ENCODE results near the gene KMT2D.
A peak's percentile ranks its signal among the peaks of the same experiment; 100 is the strongest.
"Not testable (repeated sequence)": the region's sequence is repeated elsewhere in the genome, so short reads cannot be mapped to it uniquely, and the experiment has no call there.

Gene KMT2D

DNA sequence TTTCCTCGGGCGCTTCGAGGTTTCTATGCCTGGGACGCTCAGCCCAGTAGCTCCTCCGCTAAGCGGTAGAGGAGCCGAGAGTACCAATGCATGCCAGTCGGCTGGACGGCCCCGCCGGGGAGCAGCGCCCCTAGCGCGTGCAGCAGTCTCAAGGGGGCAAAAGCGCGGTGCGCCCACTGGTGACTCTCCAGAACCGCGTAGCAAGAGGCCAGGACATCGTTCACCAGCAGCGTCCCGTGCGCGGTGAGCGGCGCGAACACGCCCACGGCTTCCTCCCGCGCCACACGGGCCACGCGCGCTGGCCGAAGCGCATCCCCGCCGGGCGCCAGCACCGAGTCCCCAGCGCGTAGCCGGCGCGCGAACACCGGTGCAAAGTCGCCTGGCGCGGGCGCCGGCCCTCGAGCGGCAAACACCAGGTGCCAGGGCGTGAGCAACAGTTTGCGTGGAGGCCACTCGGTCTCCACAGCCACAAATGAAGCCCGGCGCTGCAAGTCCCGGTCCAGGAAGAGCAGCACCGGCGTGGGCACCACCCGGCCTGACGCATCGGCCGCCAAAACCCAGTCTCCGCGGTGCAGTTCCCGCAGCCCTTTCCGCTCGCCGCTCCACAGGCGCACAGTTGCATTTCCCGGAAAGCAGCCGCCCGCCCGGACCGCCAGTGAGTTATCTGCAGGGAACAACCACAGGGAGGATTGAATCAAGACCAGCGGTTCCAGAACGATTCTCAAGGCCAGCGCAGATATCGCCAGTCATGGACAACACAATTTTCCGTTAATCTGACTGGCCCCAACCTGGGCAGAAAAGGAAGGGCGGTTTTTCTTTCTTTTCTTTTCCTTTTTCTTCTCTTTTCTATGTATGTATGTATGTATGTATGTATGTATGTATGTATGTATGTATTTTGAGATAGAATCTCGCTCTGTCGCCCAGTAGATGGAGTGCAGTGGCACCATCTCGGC lies 29.5 kb upstream of the KMT2D start:
- DNase-seq (ENCODE audit: low read depth, low spot score): no peak
- no peak overlapping the region for H3K27ac ChIP-seq

GRCh38 chr12:49088932-49089330 lies 28.3 kb upstream of the KMT2D start:
- DNase-seq (ENCODE audit: low read depth, low spot score): no peak
- no peak overlapping the region for H3K27ac ChIP-seq

DNA sequence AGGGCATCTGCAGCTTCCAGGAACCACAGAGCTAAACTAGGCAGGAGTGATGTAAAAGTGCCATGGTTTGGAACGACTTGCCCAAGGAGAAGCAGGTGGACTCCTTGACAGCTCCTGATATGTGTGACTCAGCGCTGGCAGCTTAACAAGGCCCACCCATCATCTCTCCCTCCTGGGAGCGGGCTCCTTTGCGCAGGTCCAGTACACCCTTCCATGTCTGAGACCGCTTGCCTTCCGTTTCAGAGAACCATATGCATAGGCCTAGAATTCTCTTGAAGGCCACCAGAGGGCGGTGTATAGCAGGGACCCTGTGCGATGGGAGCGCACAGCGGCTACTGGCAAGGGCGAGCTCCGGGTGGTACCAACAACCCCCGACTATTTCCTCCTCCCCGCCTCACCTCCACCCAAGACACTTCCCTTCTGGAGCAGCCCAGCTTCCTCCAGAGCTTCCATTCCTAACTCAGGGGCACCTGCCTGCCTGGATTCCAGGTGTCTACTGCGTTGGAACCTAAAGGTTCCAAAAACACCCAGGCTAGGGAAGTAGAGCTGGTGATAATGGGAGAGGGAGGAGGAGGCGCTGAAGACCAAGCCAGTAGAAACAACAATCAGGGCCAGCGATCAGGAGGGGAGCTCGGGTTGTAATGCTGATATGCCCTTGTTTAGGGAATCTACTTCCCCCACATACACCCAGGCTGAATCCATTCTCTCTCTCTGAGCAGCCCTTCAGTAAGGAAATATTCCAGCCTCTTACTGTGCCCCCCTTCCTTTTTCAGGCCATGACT lies 27.7 kb upstream of the KMT2D start:
- DNase-seq (ENCODE audit: low read depth, low spot score): peak; percentile 51

DNA sequence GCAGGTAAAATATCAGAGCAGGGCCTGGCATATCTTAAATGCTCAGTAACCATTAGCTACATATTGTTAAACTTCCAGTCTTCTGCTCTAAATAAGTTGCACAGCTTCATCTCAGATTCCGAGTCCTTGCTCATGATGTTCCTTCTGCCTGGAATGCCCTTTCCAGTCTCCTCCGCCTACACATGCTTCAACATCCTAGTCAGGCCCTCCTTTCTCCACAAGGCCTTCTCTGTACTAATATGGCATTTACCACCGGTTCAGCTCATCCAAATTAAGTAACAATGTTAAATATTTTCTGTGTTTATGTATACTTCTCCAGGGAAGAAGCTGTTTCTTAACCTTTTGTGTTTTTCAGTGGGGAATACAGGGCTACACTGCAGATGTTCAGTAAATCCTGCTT lies 25.5 kb upstream of the KMT2D start:
- no peak for DNase-seq (ENCODE audit: low read depth, low spot score)
- H3K27ac ChIP-seq: no peak overlapping the region

More for the DNA sequence above, 27.7 kb upstream of the KMT2D start:
- H3K27ac ChIP-seq: no peak overlapping the region

DNA sequence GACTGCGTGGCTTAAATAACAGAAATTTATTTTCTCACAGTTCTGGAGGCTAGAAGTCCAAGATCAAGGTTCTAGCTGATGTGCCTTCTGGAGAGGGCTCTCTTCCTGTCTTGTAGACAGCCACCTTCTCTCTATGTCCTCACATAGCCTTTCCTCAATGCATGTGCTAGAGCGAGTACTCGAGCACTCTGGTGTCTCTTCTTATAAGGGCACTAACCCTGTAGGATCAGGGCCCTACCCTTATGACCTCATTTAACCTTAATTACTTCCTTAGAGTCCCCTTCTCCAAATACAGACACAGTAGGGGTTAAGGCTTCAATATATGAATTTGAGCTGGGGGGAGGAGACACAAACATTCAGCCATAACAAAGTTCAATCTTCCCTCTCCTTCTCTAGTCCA lies 23.8 kb upstream of the KMT2D start:
- DNase-seq (ENCODE audit: low read depth, low spot score): no peak
- H3K27ac ChIP-seq: no peak overlapping the region

GRCh38 chr12:49079793-49080192 lies 19.2 kb upstream of the KMT2D start:
- no peak for DNase-seq (ENCODE audit: low read depth, low spot score)
- H3K27ac ChIP-seq: no peak overlapping the region

DNA sequence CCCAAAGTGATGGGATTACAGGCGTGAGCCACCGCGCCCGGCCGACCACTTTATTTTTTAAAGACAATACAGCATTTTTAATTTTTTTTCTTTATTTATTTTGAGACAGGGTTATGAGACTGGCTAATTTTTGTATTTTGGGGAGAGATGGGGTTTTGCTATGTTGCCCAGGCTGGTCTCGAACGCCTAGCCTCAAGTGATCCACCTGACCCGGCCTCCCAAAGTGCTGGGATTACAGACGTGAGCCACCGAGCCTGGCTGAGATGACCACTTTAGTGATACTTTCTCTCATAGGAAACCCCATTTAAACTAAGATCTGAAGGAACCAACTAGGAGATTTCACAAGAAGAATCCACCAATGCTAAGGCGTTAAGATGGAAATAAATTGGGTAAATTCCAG lies 10.4 kb upstream of the KMT2D start:
- no peak for DNase-seq (ENCODE audit: low read depth, low spot score)

DNA sequence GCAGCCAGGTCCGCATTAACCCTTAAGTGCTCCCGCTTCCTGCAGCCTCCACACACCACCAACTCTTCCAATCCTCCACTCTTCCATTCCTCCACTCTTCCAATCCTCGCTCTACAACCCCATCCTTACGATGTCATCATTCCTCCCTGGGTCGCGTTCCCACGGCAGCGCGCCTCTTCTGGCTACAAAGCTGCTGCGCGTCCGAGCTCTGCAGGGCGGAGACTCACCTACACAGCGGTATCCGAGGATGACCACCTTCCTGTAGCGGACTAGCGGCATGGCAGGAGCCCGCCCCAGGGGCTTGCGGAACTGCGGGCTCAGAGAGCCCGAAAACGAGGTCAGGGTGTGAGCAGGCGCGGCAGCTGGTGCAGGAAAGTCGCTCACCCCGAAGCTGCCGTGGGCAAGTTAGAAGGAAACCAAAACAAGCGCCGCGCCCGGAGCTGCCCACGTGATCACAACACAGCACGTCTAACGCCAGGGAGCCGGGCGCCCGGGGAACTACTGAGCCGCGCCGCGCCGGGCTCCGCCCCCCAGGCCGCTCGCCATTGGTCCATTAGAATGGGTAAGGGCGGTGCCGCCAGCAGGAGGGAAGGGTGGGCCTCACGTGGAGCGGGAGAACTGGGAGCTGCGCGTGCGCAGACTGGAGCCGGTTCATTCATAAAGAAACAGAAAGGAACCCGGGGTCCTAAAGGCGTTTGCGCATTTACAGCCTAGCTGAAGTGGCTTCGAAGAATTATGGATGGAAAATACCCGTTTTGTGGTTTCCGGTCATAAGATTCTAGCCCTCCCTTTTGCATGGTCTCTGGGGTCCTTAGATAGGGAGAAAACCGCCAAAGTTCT lies 9.1 kb upstream of the KMT2D start, which contains the start of gene RHEBL1:
Gene RHEBL1 (minus strand): TSS at position 473 of the 840 bp plus-strand sequence. CDS start 194 bp downstream, at position 279.
- DNase-seq (ENCODE audit: low read depth, low spot score): peak; percentile 74

More for the DNA sequence above, 10.4 kb upstream of the KMT2D start:
- H3K27ac ChIP-seq: no peak overlapping the region

GRCh38 chr12:49068879-49069506 lies 8.4 kb upstream of the KMT2D start:
- DNase-seq (ENCODE audit: low read depth, low spot score): no peak
- H3K27ac ChIP-seq: peak overlapping the region; percentile 31

More for the DNA sequence above, 9.1 kb upstream of the KMT2D start, which contains the start of gene RHEBL1:
- peak within 1 kb of the TSS; percentile 31 for H3K27ac ChIP-seq

GRCh38 chr12:49066120-49066519 lies 5.5 kb upstream of the KMT2D start:
- no peak for DNase-seq (ENCODE audit: low read depth, low spot score)
- H3K27ac ChIP-seq: no peak overlapping the region

DNA sequence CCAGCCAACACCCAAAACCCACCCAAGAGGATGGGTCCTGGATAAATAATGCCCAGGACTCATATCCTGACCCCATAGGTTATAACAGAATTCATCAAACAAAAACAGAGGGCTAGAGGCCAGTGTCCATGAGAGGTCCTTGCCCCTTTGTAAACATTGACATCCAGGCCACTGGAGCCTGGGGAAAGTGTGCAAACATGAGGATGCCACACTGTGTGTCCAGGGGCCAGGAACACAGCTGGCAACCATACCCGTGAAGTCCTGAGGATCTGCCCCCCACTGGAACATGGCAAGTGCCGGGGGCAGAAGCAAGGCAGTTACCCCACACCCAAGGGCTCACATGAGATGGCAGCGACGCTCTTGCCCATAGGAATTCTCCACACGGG lies 4.2 kb upstream of the KMT2D start:
- no peak overlapping the region for H3K27ac ChIP-seq
- no peak for DNase-seq (ENCODE audit: low read depth, low spot score)

DNA sequence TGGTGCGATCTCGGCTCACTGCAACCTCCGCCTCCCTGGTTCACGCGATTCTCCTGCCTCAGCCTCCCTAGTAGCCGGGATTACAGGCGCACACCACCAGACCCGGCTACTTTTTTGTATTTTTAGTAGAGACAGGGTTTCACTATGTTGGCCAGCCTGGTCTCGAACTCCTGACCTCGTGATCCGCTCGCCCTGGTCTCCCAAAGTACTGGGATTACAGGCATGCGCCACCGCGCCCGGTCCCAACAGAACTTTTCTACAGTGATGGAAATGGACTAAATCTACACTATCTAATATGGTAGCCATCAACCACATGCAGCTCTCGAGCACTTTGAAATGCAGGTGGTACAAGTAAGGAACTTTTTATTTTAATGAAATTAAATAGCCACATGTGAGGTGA lies 1.3 kb upstream of the KMT2D start:
- not testable (repeated sequence) for DNase-seq (ENCODE audit: low read depth, low spot score); H3K27ac ChIP-seq

DNA sequence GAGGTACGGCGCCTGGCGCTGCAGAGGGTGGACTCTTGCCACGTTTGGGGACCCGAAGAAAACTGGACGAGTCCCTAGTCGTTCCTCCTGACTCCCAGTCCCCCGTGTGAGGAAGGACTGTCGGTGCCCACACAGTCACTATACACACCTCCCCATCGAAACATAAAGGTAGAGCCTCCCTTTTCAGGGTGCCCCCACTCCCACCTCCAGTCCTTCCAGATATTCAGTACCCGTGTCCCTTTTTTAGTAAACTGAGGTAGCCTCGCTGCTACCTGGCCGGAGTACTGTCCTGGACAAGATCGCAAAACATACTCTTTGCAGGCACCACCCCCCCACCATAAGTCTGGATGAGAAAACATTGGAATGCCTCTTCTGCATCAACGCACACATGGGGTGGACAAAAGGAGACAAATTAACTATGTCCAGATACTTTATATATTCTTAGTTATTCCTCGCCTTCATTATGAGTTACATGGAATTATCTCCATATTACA lies 610 bp upstream of the KMT2D start:
- DNase-seq (ENCODE audit: low read depth, low spot score): no peak
- H3K27ac ChIP-seq: peak overlapping the region; percentile 77

DNA sequence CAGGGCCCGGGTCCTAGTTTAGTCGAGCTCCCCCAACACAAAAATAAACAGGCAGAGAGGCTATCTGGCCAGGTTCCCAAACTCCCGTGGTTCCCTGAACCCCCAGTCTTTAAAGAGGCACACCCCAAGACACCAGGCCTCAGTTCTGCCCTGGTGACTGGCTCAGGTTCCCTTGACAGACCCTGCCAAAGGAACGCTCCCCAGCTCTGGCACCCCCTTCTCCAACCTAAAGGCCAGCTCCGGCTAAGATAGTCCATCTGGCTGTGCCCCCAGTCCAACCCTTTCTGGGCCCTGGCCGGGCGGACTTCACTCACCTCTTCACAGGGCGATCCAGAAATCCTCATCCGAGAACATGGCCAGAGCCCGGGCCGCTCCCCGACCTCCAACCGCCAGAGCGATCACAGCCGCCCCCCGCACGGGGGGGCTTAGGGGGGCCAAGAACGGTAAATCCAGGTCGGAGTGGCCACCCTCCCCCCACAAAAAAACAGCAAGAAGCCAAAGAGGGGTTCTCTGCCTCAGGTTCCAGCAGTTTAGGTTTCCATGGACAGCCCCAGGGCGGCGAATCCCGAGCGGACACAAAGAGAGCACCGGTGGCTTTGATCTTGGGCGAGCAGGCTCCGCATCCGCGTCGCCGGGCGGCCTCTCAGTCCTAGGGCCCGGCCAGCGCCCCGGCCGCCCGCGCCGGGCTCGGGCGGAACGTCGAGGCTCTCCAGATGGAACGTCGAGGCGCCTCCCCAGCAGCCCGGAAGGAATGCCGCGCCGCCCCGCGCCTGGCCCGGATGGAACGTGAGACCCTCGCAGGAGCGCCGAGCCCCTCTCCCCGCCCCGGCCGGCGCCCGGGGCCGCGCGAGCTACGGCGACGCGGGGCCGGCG lies 1.1 kb downstream of the KMT2D start:
- DNase-seq (ENCODE audit: low read depth, low spot score): no peak

DNA sequence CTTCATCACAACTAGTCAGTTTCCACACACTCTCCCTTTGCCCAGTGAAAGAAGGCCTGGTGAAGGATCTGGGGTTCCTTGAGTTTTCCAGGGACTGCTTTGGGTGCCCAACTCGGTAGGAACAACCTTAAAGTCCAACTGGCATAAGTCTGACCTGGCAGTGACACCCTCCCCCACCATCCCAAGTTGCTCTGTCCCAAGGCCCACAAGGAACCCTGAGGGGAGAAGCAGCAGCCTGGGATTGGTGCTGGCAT lies 1.6 kb downstream of the KMT2D start:
- peak overlapping the region; percentile 77 for H3K27ac ChIP-seq
- no peak for DNase-seq (ENCODE audit: low read depth, low spot score)

More for the DNA sequence above, 1.1 kb downstream of the KMT2D start:
- H3K27ac ChIP-seq: peak overlapping the region; percentile 77

GRCh38 chr12:49058366-49059044 lies 2.1 kb downstream of the KMT2D start:
- peak overlapping the region; percentile 77 for H3K27ac ChIP-seq
- DNase-seq (ENCODE audit: low read depth, low spot score): no peak

DNA sequence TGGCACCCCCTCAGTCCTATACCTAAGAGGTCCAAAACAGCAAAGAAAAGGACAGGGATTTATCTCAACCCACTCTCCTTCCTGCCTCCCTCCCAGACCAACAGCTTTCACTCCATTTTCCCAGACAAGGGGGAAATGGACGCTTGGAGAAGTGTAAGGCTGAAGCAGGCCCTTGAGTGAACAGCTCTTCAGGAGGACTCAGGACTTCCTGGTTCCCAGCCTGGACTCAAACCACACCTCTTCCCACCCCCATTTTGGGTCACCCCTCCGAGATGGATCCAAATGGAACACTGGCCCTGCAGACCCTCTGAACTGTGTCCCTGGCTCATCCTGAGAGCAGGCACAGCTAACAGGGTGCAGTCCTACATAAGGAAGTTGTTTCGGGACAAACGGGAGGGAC lies 2.7 kb downstream of the KMT2D start:
- H3K27ac ChIP-seq: no peak overlapping the region
- DNase-seq (ENCODE audit: low read depth, low spot score): no peak

Measured in epithelial cell of prostate (primary cell).